GM21529 (cell line): Measurements from ENCODE around the gene BCAR1.
A peak's percentile ranks its signal among the peaks of the same experiment; 100 is the strongest.
"Not testable (repeated sequence)": the region's sequence is repeated elsewhere in the genome, so short reads cannot be mapped to it uniquely, and the experiment has no call there.

Experiments
- ATAC-seq: cut with Tn5 transposase; IDR thresholded peaks from one replicate; pipeline ENCODE4 v1.9.1; 2021; ENCODE audit not compliant: unreplicated experiment

Gene BCAR1

DNA sequence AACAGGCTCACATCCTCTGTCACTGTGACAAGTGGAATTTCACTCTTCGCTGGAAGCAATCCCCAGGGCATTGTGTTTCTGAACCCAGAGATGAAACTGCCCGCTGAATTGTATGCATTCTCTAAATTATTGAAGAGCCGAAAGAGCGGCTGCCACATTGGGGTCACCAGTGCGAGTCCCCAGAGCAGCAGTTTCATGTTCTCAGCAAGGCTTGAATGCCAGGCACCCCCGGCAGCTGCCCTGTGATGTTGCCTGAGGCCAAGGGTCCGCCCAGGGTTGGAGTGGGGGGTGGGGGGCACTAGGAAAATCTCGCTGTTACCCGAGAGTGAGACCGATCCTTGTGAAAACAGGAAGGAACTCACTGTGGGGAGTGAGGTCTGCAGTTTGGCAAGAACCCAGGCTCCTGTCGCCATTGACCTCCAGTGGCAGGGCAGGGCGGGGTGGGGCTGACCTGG, 20.7 kb upstream of the BCAR1 start:
- ATAC-seq, result peak; percentile 69

DNA sequence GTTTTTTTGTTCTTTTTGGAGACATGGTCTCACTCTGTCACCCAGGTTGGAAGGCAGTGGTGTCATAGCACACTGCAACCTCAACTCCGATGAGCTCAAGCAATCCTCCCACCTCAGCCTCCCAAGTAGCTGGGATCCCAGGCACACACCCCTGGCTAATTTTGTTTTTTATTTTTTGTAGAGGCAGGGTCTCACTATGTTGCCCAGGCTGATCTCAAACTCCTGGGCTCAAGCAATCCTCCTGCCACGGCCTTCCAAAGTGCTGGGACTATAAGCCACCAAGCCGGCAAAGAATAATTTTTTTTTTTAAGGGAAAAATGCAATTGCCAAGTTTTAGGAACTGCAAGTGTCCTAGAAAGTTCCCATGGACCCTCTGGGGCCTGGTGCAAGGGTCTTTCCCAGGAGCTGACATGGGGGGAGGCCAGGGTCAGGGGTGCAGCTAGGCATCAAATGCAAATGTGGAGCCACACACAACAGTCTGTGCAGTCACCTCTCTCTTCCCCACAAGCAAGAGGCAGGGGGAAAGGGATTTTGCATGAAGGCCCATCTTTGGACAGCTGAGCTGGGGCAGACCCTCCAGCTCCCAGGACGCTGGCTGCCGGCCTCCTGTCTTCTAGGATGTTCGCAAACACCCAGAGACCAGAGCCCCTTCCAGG, 20.1 kb upstream of the BCAR1 start:
- ATAC-seq, result no peak

DNA sequence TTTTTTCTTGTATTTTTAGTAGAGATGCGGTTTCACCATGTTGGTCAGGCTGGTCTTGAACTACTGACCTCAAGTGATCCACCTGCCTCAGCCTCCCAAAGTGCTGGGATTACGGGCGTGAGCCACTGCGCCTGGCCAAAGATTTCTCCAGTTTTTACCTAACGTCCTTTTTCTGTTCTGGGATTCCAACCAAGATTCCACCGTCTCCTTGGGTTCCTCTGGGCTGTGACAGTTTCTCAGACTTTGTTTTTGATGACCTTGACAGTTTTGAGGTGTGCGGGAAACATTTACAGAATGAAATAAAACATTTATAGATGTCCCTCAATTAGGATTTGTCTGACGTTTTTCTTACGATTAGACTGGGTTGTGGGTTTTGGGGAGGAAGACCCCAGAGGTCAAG, 17.9 kb upstream of the BCAR1 start:
- not testable (repeated sequence) for ATAC-seq

DNA sequence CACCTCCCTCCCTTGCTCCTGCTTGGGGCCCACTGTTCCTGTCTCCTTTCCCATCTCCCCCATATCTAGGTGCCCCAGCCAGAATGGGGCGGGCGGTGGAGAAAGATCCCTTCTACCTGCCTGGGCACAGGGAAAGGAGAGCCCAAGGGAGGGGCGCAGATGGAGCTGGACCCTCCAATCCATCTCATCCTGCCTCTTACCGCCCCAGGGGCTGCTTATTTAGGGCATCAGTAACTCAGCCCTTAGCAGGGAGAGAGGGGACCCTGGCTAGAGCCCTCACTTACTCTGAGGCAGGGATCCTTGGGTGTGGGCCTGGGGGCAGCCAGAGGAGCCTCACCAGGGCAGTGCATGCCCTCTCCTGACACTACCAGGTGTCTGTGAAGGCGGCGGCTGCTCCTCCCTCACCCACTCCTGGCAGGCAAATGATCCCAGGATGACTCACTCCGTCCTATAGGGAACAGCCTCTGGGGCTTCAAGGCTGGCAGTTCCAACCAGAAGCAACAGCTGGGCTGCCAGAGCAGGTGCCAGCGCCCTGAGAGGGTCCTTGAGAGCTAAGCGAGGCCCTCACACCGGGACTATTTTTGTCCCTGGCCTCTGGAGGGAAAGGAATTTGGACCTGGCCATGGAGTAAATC, 16.3 kb upstream of the BCAR1 start:
- ATAC-seq, result no peak

DNA sequence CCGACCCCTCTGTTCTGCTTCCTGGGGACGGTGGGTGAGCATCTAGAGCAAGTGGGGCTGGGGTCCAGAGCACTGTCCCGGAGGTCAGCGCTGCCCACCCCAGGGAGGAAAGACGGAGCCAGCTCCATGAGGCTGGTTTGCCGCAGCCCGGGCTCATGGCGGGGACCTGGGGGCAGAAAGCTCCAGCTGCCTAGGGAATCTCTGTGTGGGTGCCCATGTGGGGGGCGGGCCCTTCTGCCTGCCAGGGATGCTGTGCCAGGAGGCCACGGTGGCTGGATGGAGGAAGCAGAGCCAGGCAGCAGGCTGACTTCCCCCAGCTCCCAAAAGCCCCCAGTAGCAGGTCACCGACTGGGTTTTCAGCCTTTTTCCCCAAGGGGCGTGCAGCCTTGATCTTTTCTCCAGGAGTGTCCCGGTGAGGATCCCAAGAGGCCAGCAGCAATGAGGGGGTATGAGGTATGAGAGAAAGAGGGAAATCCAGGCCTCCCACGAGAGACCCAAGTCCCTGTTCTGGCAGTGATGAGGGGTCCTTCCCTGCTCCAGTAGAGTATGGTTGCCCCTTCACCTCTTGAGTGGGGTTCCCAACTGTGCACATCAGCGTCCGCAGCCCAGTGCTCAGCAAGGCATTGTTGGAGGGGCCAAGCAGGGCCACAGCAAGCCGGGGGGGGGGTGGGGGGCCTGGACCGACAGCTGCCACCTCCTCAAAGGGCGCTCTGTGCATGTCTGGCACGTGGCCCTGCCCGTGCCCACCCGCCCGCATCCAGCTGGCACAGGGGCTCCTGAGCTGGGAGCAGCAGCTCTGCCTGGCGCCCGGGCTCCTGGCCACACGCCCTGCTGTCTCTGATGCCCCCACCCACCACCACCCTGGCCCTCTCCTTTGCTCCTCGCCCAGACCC, 15.6 kb upstream of the BCAR1 start:
- no peak for ATAC-seq

DNA sequence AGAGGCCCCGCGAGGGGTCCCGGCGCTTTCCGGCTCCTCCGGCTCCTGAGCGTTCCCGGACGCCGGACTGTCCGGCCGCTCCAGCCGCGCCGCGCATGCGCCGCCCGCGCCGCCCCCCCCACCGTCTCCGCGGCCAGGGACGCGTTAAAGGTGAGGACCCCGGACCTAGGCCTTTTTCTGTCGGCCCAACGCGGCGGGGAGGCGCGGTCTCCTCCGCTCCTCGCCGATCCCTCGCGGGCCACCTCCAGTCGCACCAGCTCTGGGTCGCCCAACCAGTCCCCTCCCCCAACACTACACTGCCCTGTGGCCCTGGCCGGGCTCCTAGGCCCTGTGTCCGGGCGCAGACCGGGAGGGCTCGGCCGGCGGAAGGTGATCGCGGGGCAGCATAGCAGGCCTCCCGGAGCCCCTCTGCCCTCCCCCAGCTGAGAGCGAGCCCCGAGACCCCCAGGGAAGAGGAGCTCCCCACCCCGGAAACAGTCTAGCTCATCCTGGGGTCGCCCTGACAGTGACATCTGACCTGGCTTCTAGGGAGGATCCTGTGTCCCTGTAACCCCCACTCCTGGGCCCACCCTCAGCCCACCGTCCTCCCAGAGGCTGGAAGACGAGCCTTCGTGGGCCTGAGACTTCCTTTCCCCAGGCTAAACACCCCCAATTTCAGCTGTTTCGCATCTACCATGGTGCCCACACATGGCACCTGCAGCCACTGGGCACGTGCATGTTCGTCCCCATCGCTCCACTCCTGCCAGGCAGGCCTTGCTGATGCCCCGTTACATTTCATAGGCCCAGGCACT, 14.7 kb upstream of the BCAR1 start:
- peak; percentile 66 for ATAC-seq

DNA sequence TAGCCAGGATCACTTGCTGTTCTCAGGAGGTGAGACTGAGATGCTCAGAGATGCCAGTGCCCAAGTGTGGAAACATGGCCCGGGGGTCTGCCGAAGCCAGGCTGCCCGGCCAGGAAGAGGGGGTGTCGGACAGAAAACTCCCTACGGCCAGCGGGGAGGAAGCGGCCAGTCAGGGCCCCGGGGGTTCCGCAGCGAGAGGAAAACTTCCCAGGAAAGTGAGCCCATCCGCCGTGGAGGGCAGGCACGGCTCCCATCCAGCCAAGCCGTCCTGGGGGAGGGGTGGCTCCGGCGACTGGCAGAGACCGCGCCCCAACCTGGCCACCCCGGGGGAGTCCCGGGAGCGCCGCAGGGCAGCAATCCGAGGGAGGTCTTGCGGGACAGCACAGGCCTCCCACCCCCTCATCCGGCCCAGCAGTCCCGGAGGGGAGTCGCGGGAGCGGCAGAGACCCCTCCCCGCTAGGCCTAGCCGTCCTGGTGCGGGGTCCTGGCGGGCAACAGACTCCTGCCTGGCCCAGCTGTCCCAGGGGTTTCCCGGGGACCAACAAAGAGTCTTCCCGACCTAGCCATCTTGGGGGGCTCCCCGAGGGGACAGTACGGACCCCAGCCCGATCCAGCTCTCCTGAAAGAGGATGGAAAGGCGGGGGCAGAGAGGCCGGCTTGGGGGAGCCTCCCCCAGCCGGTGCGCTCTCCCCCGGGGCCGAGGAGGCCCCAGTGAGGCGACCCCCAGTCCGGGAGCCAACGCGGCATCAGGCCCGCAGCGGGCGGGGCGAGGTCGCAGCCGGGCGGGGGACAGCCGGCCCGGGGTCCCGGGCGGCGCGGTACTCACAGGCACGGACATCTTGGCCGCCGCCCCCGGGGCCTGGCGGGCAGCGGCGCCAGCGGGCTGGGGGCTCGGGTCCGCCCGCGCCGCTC, 13.8 kb upstream of the BCAR1 start:
- peak; percentile 16 for ATAC-seq

DNA sequence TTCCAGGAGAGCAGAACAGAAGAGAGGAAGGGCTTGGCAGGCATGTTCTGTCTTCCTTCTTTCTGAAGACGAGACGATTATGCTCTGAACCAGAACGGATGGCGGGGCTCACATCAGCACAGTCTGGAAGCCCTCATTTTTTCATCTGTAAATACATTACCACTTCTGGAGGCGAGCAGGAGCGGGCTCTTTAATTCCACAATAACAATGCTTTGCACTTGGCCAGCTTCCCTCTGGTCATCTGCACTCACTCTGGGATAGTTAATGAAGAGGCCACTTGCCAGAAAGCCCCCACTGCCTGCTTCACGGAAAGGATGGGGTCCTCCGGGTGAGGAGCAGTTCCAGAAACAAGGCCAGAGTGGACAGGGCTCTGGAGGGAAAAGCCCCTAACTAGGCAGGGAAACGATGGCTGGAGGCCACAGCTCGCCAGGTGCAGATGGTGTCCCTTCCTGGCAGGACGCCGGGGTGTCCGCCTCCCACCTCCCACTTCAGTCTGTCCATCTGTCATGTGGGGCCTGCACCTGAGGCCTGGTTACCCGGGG, 13.1 kb upstream of the BCAR1 start:
- ATAC-seq, result no peak

DNA sequence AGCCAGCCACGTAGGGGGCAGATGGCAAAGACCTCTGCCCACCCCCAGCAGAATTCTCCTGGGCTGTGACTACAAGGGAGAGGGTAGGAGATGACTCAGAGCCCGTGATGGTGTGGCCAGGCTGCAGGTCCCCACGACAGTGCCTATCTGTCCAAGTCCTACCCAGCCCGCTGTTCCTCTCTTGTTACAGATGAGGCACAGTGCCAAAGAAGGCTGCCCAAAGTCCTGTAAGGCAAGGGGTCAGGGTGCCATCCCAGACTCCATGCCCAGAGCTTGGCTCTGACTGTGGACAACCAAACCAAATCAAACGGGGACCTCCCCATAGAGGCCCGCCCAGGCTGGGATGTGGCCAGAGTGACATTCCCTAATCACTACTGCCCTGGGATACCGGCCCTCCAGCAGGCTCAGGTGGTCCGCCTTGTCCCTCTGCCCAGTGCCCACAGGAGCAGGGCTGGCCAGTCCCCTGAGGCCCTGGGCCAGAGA, 12.6 kb upstream of the BCAR1 start:
- ATAC-seq, result no peak

DNA sequence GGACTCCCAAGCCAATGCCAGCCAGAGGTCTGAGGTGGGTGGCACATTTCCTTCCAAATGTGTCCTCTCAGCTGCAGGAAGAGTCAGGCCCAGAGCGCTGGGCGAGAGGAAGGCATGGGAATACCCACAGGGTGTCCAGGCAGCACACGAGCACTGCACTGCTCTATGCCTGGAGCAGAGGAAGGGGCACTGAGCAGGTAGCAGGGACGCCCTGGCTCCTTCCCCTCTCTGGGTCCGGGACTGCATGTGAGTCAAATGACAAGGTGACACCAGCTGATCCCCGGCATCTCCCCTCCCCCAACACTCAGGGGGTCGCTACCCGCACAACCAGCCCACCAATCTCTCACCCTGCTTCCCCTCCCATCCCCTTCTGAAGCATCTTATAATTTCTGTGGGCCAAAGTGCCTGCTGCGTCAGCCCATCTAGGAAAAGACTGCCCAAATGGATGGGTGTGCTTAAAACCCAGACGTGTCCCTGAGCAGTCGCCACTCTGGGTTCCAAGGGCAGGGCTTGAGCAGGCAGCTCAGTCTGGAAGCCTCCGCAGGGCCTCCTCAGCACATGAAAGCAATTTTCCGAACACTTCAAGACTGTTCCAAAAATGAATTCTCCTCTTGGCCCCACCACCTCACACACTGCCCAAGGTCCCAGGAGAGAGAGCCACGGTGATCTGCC, 12.0 kb upstream of the BCAR1 start:
- ATAC-seq, result no peak

DNA sequence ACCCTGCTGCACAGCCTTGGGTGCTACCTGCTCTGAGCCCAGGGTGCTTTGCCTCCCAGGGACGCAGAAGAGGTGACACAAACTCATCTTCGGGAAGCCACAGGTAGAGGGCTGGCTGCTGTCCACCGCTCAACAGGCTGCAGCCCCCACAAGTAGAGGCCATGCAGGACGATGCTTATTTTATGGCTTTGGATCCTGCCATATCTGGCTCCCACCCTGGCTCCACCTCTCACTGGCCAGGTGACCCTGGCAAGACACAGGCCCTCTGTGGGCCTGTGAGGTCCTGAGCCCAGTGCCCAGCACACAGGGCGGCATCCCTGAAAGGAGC, 11.3 kb upstream of the BCAR1 start:
- no peak for ATAC-seq

DNA sequence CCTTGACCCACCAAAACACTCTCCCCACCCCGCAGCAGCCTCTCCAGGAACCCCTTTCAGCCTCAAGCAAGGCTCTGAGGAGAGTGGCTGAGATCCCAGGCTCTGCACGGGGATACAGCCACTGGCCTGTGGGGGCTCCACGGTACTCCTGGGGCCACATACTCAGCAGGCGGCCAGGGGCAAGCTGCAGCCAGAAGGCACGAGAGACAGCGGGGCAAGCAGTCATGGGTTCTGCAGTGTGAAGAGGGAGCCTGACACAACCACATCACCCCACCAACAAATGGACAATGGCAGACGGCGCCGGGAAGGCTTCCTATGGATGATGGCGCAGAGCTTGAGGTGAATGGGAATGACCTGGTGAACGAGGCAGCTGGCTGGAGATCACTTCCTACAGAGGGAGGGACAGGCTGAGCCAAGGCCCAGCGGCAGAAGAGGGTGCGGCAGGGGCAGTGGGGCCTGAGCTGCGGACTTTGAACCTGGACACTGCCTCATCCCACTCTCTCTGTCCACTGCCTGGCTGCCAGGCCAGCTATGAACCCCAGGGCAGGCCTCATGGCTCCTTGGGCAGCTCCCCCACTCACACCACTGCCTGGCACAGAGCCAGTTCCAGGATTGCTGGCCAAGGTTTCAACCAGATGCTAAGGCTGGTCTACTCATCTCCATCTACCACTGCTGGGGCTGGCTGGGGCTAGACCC, 10.8 kb upstream of the BCAR1 start:
- no peak for ATAC-seq

DNA sequence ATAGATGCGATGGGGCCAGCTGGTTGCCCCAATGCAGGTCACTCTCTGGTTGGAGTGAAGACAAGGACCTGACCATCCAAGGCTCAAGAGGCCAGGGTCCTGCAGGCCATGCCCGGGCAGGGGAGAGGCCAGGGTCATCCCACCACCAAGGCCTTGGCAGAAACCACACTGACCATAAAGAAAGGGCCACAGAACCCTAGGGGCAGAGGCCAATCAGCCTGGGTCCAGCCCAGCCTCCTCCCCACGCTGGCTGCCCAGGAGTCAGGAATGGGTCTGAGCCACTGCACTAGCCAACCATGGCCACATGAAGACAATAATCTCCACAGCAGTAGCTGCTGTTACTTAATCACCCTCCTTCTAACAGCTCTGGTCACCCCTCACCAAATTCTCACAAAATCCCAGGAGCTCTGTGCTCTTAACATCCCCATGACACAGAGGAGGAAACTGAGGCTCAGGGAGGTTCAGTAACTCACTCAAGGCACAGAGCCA, 10.2 kb upstream of the BCAR1 start:
- no peak for ATAC-seq

DNA sequence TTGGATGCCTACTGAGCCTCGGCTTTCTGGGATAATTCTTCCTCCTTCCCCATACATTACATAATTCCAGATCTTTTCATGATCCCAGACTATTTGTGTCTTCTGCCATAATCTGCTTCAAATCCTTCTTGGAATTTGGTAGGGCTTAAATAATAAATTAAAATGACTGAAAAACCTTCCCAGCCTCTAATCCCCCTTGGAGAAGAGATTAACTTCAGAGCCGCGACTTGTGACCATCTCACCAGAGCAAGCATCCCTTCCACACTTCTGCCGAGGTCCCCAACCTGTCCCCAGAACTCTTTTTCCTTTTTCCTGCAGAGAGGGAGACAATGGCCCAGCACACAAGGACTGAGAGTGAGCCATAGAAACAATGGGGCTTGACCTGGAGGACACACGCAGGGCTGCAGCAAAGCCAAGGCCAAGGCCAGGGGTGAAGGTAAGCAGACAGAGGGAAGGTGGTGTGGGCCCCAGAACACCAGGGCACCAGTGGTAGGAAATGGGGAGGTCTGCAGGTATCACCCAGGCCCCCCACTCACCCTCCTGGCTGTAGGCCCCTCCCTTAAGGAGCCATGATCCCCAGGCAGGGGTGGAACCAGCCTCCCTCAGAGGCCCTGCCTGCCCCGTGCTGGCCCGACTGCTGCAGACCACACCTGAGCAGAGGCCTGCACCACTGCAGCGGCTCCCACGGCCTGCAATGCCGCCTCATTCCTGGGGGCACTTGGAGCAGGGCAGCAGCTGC, 9.6 kb upstream of the BCAR1 start:
- ATAC-seq, result no peak

DNA sequence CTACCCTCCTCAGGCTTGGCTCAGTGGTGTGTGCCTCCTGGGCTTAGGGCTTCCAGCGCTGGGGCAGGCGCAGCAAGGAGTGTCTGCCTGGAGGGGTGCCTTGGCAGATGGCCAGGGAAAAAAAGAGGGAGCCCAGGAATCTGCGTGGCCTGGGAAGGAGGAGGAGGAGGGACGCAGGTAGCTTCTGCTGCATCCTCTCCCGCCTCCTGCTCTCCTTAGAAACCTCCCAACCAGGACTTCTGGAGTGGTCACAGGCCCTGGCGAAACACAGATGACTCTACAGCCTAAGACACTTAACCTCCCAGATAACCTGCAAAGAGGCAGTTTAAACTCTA, 7.3 kb upstream of the BCAR1 start:
- no peak for ATAC-seq

DNA sequence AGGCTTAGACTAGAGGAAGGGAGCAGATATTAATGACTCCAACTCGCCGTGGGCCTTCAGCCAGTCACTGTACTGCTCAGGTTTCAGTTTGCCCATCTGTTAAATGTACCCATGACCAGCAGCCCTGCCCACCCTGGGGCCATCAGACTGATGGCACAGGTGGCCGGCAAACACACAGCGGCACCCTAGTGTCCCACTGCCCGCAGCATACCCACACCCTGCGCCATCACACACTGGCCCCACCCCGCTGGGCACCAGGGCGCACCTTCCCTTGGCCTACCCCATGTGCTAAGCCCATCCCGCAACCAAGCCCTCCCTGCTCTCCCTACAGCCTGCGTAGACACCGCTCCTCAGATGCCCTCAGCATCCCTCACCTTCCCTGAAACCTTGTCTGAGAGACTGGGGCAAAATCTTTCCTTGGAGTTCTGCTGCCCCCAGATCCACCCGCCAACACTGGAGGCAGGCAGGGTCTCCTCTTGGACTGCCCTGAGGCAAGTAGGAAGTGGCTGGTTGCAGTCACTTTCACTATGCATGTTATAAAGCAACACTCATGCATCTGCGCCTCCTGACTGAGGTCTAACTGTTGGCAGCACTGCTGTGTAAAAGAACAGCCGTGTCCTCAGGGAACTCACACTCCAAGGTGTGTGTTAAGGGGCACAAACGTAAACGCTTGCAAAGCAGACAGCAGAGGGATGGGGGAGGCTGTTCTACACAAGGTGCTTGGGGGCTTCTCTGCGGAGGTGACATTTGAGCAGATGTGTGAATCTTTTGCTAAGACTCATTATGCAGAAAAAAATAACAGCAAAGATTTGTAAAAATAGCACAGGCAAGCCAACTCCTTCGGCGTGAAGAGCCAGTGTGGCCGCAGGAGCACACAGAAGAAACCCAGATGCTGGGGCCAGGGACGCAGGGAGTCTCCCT, 6.7 kb upstream of the BCAR1 start:
- no peak for ATAC-seq
